Gastrocnemius medialis (tissue), 4 donors: ENCODE results near the gene SUGP2.

Experiments
- CTCF ChIP-seq, 5 experiments: fragments of 450-650 bp in 3 of 5; fragments of 200-600 bp in 2 of 5; sonication (generic) in 2 of 5; IDR thresholded peaks in 4 of 5; conservative IDR thresholded peaks in 1 of 5; 1 replicate in 4 of 5; 2 replicates in 1 of 5; pipeline ENCODE4 v1.5.1; 2016 to 2019; ENCODE audit warnings: antibody characterized with exemption in 5 of 5, mild to moderate bottlenecking in 3 of 5, moderate library complexity in 3 of 5
- POLR2A ChIP-seq, 2 donors: fragments of 450-650 bp; IDR thresholded peaks; one replicate each; pipeline ENCODE4 v1.6.1; 2017; ENCODE audit warnings: antibody characterized with exemption in 2 of 2, mild to moderate bottlenecking in 2 of 2, moderate library complexity in 2 of 2

- TF ChIP-seq CTCF (IDR thresholded peaks at IDR 0.05 in 4 of 5, conservative IDR thresholded peaks at IDR 0.05 in 1 of 5), result no peak
- TF ChIP-seq POLR2A (IDR thresholded peaks at IDR 0.05), result no peak
These were observed 63.2 kb downstream of the SUGP2 start for GRCh38 chr19:18969931-18970659.
